COLO829 (cell line): ENCODE data around the gene DLG1.

ENCODE experiments used
- DNase-seq: peaks from one replicate; pipeline ENCODE4 v3.0.0; 2012; ENCODE audit warnings: low spot score

DLG1 gene

DNA sequence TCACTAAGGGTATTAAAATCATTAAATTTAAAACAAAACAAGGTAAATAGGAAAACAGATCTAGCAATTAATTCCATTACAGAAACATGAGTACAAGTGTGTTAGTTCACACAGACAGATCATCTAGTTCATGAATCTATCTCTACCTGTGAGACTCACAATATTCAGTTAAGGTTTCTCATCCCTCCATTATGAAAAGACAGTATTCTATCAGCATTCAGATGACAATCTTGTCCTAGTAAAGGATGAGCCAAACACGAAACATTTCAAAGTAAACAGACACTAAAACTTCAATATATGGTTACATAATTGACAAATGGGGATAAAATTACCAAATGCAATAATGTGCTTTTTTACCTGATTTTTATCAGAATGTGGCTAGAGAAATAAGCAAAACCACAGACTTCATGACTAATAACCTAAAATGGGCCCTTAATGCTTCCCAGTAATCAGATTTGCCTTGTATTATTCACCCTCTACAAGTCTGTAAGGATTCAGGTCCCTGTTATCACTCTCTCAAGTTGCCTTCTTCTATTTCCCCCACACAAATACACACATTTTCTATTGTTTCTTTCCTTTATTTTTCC lies 126.8 kb downstream of the DLG1 start:
- DNase-seq, result no peak

- DNase-seq, result no peak
Measured at GRCh38 chr3:197169028-197169427, 129.4 kb downstream of the DLG1 start.

GRCh38 chr3:197168606-197169005 lies 129.8 kb downstream of the DLG1 start:
- DNase-seq, result peak; percentile 25

DNA sequence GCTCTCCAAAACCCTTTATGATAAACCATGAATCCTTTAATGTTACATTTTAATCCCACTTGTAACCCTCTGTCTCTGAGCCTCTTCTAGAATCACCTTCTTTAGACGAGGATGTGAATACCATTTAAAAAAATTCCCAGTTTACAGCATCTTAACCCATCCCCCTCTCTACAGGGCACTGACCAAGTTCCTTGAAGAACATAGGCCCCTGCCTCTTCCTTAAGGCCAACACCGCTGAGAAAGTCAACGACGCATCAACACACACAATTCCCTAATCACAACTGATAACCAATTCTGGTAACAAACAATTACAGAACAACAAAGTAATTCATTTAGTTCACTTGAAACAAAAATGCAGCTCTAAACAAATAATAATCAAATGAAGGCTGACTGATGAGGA lies 130.3 kb downstream of the DLG1 start:
- DNase-seq, result no peak

DNA sequence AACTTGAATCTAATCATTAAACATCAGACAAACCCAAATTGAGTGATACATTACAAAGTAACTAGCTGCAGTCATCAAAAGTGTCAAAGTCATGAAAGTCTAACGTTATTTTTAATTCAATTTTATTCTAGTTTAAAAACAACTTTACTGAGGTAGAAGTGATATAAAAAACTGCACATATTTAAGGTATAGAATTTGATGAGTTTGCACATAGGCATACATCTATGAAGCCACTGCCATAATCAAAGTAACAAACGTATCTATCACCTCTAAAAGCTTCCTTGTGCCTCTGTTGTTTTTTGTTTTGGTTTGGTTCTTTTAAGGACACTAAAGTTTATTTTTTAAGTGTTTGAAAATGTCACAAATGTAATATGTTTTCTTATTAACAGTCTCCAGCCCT lies 130.9 kb downstream of the DLG1 start:
- DNase-seq, result no peak

GRCh38 chr3:197165890-197166289 lies 132.5 kb downstream of the DLG1 start:
- no peak for DNase-seq

- DNase-seq, result no peak
Measured at GRCh38 chr3:197155046-197155445, 143.4 kb downstream of the DLG1 start.

DNA sequence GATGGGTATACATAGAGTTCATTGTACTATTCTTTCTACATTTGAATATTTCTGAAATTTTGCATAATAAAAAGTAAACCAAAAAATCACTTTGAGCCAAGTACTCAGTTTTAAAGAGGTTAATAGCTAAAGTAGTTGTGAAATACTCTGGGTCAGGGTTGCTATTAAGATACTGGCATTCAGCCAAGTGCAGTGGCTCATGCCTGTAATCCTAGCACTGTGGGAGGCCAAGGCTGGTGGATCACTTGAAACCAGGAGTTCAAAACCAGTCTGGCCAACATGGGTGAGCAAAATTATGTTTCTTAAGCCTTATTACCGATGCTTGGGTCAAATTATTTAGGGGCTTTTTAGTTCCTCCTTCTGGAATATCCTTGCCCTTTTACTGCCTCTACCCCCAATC lies 146.8 kb downstream of the DLG1 start:
- no peak for DNase-seq

DNA sequence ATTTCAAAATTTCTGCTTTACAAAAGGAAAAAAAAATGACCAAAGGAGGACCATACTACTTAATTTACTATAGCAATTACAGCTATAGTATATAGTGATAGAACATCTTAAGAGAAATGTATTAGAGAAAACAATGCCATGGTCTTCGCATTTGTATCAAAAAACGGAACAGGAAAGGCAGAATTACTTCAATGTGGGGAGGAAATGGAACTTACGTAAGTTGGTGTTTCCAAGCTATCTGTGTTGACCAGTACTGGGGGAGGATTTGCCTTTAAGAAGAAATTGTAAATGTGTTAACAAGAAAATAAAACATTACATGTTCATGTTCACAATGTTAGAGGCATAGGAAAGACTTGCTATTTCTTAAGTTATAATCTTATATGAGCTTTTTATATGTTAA lies 148.9 kb downstream of the DLG1 start:
- DNase-seq, result no peak

- no peak for DNase-seq
Measured at GRCh38 chr3:197144188-197144587, 154.2 kb downstream of the DLG1 start.

DNA sequence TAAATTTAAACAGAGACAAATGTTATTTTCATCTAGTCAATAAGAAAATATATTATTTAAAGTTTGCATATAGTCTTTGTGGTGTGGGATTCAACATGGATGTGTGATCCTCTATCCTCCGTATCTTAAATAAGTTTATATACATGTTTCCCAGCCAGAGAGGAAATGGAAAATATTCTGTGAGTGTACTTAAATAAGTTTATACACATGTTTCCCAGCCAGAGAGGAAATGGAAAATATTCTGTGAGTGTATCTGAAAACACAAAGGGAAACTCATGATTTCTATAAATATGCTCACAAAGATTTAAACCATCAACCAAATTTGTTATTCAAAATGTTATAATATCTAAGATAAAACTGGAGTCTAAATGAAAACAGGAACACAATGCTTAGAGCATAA lies 158.8 kb downstream of the DLG1 start:
- no peak for DNase-seq

GRCh38 chr3:197137751-197138150 lies 160.7 kb downstream of the DLG1 start:
- DNase-seq, result no peak

- no peak for DNase-seq
Measured at GRCh38 chr3:197136744-197137143, 161.7 kb downstream of the DLG1 start.

- no peak for DNase-seq
Measured at GRCh38 chr3:197135212-197135611, 163.2 kb downstream of the DLG1 start.

GRCh38 chr3:197132916-197133530 lies 165.4 kb downstream of the DLG1 start:
- no peak for DNase-seq

DNA sequence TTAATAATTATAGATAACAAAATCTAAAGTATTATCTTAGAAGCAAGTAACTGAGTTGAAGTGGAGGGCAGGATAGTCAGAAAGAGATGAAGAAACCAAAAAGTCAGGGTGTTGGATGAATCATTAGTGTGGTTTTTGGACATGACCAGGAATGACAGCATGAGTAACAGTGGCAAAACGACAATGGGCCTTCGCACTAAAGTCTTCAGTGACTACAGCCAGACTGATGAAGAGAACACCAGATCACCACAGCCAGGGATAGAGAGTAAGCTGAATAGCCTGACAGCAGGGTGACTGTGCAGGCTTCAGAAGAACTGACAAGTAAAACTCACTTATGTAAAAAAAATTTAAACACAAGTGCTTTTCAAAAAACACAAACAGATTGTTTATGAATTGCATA lies 172.8 kb downstream of the DLG1 start:
- DNase-seq, result no peak

DNA sequence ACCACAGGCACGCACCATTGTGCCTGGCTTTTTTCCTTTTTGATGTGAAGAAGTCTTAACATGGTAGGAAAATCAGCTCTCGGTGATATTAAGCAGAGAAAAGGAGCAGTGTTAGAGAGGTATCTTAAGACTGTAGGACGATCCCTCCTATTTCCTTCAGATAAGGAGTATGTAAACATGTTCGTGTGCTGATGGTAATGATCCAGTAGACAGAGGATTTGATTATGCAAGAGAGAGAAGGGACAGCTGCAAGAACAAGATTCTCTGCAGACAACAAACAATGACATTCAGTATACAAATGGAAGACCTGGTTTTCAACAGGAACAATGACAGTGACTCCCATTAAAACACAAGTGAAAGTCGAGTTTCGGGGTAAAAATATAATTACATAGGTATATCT lies 173.7 kb downstream of the DLG1 start:
- no peak for DNase-seq

DNA sequence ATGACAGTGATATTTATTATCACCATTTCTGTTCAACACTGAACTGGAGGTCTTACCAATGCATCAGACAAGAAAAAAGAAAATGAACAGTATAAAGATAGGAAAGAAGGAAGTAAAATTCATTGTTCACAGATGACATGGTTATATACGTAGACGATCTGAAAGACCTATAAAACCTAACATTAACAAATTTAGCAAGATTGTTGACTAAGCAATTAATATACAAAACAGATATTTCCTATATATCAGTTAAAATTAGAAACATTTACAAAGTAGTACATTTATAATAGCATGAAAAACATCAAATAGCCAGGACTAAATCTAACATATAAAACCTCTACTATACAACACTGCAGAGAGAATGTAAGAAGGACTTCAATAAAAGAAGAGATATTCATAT lies 176.0 kb downstream of the DLG1 start:
- DNase-seq, result no peak

DNA sequence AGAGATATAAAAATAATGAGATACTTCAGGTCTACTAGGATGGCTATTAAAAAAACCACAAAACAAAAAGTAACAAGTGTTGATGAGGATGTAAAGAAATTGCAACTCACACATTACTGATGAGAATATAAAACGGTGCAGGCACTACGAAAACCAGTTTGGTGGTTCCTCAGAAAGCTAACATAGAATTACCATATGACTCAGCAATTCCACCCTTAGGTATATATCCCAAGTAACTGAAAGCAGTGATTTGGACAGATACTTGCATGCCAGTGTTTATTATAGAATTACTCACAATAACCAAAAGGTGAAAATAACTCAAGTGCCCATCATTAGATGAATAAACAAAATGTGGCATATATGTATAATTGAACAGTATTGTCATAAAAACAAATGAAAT lies 181.3 kb downstream of the DLG1 start:
- no peak for DNase-seq

GRCh38 chr3:197114007-197114406 lies 184.4 kb downstream of the DLG1 start:
- no peak for DNase-seq

GRCh38 chr3:197111685-197112084 lies 186.7 kb downstream of the DLG1 start:
- DNase-seq, result no peak

GRCh38 chr3:197105786-197106185 lies 192.6 kb downstream of the DLG1 start:
- no peak for DNase-seq

- DNase-seq, result no peak
Measured at GRCh38 chr3:197104738-197105137, 193.7 kb downstream of the DLG1 start.

GRCh38 chr3:197103766-197104165 lies 194.6 kb downstream of the DLG1 start:
- DNase-seq, result no peak
